ENCODE results near the gene KRTAP4-3. TPM values are rescaled to one million over a fixed set of nuclear protein-coding genes. Genes with fewer than 3 reads are reported as not detected.
A peak's percentile ranks its signal among the peaks of the same experiment; 100 is the strongest.
"Not testable (repeated sequence)": the region's sequence is repeated elsewhere in the genome, so short reads cannot be mapped to it uniquely, and the experiment has no call there.

The KRTAP4-3 gene
- polyA plus RNA-seq, 4 donors: not detected

DNA sequence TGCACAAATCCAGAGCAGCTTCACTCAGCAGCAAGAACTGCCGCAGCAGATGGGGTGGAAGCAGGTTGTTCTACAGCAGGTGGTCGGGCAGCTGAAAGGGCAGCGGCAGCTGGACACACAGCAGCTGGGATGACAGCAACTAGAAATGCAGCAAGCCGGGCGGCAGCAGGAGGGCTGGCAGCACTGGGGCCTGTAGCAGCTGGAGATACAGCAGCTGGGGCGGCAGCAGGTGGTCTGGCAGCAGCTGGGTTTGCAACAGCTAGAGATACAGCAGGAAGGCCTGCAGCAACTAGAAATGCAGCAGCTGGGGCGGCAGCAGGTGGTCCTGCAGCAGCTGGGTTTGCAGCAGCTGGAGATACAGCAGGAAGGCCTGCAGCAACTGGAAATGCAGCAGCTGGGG, 460 bp downstream of the KRTAP4-3 start:
- no peak overlapping the region for H3K27ac ChIP-seq (ENCODE audit: low read depth in 1 of 3, low read length in 2 of 3)
- H3K4me1 ChIP-seq (ENCODE audit: control insufficient read depth in 3 of 3, insufficient read depth in 2 of 3, low read depth in 1 of 3, low read length in 2 of 3): no peaks in the 10 kb centered on the region
- no peak overlapping the region for H3K4me3 ChIP-seq (ENCODE audit: low read depth in 1 of 3, low read length in 3 of 3)
- WGBS, 3 donors: 77 to 84% (median 82%) methylated on average over 7 of the region's 7 CpGs
- no peak for DNase-seq
- no peaks in the 10 kb centered on the region for H3K9me3 ChIP-seq (ENCODE audit: control insufficient read depth in 2 of 2, insufficient read depth in 1 of 2, low read depth in 1 of 2, low read length in 1 of 2)
- no peak for FAIRE-seq
- H3K27me3 ChIP-seq (ENCODE audit: control insufficient read depth in 3 of 3, insufficient read depth in 3 of 3, low read length in 3 of 3): peaks cover 2 to 15% (median 4%) of the 10 kb centered on the region in 3 donors
- no peaks in the 10 kb centered on the region for H3K36me3 ChIP-seq (ENCODE audit: control insufficient read depth in 3 of 3, insufficient read depth in 2 of 3, low read depth in 1 of 3, low read length in 3 of 3)

DNA sequence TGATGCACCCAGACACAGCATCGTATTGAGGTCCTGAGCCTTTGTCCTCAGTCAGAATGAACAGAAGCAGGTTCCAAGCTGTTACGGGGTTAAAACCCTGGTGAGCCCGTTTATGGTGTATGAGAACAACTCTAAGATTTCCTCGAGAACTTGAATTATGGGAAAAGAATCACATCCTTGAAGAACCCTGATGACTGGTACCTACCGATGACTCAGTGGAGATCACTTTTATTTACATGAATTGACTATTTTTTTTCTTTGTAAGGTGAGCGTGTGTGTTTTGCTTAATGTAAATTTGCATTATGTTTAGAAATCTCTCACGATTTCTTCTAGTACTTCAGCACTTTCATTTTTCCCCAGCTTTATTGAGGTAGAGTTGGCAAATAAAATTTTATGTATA, 4.2 kb downstream of the KRTAP4-3 start:
- DNase-seq (no peak), FAIRE-seq (no peak)
- WGBS, 3 donors: 53 to 74% (median 64%) methylated on average over 7 of the region's 7 CpGs
- no peaks in the 10 kb centered on the region for H3K4me1 ChIP-seq (ENCODE audit: control insufficient read depth in 3 of 3, insufficient read depth in 2 of 3, low read depth in 1 of 3, low read length in 2 of 3)
- no peak overlapping the region for H3K4me3 ChIP-seq (ENCODE audit: low read depth in 1 of 3, low read length in 3 of 3)
- no peaks in the 10 kb centered on the region for H3K9me3 ChIP-seq (ENCODE audit: control insufficient read depth in 2 of 2, insufficient read depth in 1 of 2, low read depth in 1 of 2, low read length in 1 of 2)
- no peak overlapping the region for H3K27ac ChIP-seq (ENCODE audit: low read depth in 1 of 3, low read length in 2 of 3)
- H3K27me3 ChIP-seq (ENCODE audit: control insufficient read depth in 3 of 3, insufficient read depth in 3 of 3, low read length in 3 of 3): peaks cover 2 to 9% (median 2%) of the 10 kb centered on the region in 3 donors
- no peaks in the 10 kb centered on the region for H3K36me3 ChIP-seq (ENCODE audit: control insufficient read depth in 3 of 3, insufficient read depth in 2 of 3, low read depth in 1 of 3, low read length in 3 of 3)

DNA sequence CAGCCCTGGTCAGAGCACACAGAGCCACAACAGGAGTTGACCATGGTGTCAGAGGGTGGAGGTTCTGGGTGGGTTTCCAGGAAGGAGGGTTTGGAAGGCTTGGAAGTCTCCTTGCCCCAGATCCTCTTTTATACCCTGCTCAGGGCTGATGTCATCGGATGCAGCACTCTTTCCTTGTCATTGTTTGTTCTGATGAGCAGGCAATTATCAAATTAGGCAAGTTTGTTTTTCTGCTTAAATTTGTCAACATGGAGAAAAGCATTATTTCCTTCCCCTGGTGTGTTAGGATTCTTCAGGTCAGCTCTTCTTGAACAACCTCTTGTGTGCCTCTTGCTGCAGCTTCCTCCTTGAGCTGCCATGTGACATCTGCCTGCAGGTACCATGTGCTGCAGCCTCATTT, 7.4 kb downstream of the KRTAP4-3 start, which contains the start of gene KRTAP4-4:
TSS of gene KRTAP4-4 (minus strand) at position 101 of the 400 bp plus-strand sequence. CDS start at position 44, 57 bp downstream.
- no peaks in the 10 kb centered on the region for H3K36me3 ChIP-seq (ENCODE audit: control insufficient read depth in 3 of 3, insufficient read depth in 2 of 3, low read depth in 1 of 3, low read length in 3 of 3)
- H3K4me3 ChIP-seq (ENCODE audit: low read depth in 1 of 3, low read length in 3 of 3): no peak within 1 kb of the TSS
- peaks cover 0 to 9% (median 2%) of the 10 kb centered on the region in 3 donors for H3K27me3 ChIP-seq (ENCODE audit: control insufficient read depth in 3 of 3, insufficient read depth in 3 of 3, low read length in 3 of 3)
- H3K27ac ChIP-seq (ENCODE audit: low read depth in 1 of 3, low read length in 2 of 3): no peak within 1 kb of the TSS
- H3K9me3 ChIP-seq (ENCODE audit: control insufficient read depth in 2 of 2, insufficient read depth in 1 of 2, low read depth in 1 of 2, low read length in 1 of 2): no peaks in the 10 kb centered on the region
- WGBS, 3 donors: 84 to 91% (median 86%) methylated on average over 1 of the region's 1 CpG
- DNase-seq (no peak), FAIRE-seq (no peak)
- H3K4me1 ChIP-seq (ENCODE audit: control insufficient read depth in 3 of 3, insufficient read depth in 2 of 3, low read depth in 1 of 3, low read length in 2 of 3): no peaks in the 10 kb centered on the region

DNA sequence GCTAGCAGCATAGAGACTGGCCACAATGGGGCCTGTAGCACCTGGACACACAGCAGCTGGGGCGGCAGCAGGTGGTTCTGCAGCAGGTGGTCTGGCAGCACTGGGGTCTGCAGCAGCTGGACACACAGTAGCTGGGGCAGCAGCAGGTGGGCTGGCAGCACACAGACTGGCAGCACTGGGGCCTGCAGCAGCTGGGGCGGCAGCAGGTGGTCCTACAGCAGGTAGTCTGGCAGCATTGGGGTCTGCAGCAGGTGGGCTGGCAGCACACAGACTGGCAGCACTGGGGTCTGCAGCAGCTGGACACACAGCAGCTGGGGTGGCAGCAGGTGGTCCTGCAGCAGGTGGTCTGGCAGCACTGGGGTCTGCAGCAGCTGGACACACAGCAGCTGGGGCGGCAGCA, 7.8 kb downstream of the KRTAP4-3 start:
- not testable (repeated sequence) for H3K4me1 ChIP-seq (ENCODE audit: control insufficient read depth in 3 of 3, insufficient read depth in 2 of 3, low read depth in 1 of 3, low read length in 2 of 3); H3K27me3 ChIP-seq (ENCODE audit: control insufficient read depth in 3 of 3, insufficient read depth in 3 of 3, low read length in 3 of 3); FAIRE-seq; H3K9me3 ChIP-seq (ENCODE audit: control insufficient read depth in 2 of 2, insufficient read depth in 1 of 2, low read depth in 1 of 2, low read length in 1 of 2); H3K4me3 ChIP-seq (ENCODE audit: low read depth in 1 of 3, low read length in 3 of 3); DNase-seq; H3K36me3 ChIP-seq (ENCODE audit: control insufficient read depth in 3 of 3, insufficient read depth in 2 of 3, low read depth in 1 of 3, low read length in 3 of 3); H3K27ac ChIP-seq (ENCODE audit: low read depth in 1 of 3, low read length in 2 of 3)
- 85 to 97% (median 91%) methylated on average over 3 of the region's 3 CpGs for WGBS, 3 donors

DNA sequence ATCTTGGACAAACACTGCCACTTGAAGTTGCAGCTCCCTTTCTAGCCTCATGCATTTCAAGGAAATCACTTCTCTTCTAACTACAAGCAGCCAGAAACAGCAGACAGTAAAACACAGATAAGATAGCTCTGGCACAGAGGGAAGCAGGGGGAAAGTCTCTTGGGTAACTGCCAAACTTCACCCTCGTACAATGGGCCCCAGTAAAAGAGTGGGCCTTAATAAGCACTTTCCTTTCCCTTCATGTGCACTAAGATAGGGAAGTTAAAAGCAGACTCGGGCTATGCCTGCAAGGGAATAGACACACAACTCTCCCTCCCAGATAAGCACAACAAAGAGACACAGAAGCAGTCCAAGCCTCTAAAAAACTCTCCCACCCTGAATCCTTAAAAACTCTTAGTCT, 14.2 kb downstream of the KRTAP4-3 start:
- DNase-seq (peak; percentile 37), FAIRE-seq (no peak)

DNA sequence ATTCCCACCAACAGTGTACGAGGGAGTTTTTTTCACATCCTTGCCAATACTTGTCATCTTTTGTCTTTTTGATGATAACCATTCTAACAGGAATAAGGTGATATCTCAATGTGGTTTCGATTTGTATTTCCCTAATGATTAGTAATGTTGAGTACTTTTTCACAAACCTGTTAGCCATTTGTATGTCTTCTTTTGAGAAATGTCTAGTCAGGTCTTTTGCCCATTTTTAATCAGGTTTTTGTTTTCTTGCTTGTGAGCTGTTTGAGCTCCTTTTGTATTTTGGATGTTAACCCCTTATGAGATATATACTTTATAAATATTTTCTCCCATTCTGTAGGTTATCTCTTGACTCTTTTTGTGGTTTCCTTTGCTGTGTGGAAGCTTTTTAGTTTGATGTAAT, 16.5 kb downstream of the KRTAP4-3 start:
- no peak for FAIRE-seq
- H3K9me3 ChIP-seq (ENCODE audit: control insufficient read depth in 2 of 2, insufficient read depth in 1 of 2, low read depth in 1 of 2, low read length in 1 of 2): peaks cover 0 to 4% of the 10 kb centered on the region in 2 donors
- no peaks in the 10 kb centered on the region for H3K36me3 ChIP-seq (ENCODE audit: control insufficient read depth in 3 of 3, insufficient read depth in 2 of 3, low read depth in 1 of 3, low read length in 3 of 3)
- no peak overlapping the region for H3K27ac ChIP-seq (ENCODE audit: low read depth in 1 of 3, low read length in 2 of 3)
- DNase-seq: no peak
- WGBS, 3 donors: 79 to 82% (median 81%) methylated on average over 2 of the region's 2 CpGs
- no peaks in the 10 kb centered on the region for H3K4me1 ChIP-seq (ENCODE audit: control insufficient read depth in 3 of 3, insufficient read depth in 2 of 3, low read depth in 1 of 3, low read length in 2 of 3)
- H3K27me3 ChIP-seq (ENCODE audit: control insufficient read depth in 3 of 3, insufficient read depth in 3 of 3, low read length in 3 of 3): peaks cover 0 to 7% (median 2%) of the 10 kb centered on the region in 3 donors
- no peak overlapping the region for H3K4me3 ChIP-seq (ENCODE audit: low read depth in 1 of 3, low read length in 3 of 3)

More for the DNA sequence above, 14.2 kb downstream of the KRTAP4-3 start:
- WGBS, 3 donors: 6 to 17% (median 16%) methylated on average over 2 of the region's 2 CpGs
- Histone ChIP-seq H3K9me3 (ENCODE audit: control insufficient read depth in 2 of 2, insufficient read depth in 1 of 2, low read depth in 1 of 2, low read length in 1 of 2) (peaks cover 0 to 4% of the 10 kb centered on the region in 2 donors), H3K4me3 (ENCODE audit: low read depth in 1 of 3, low read length in 3 of 3) (no peak overlapping the region), H3K36me3 (ENCODE audit: control insufficient read depth in 3 of 3, insufficient read depth in 2 of 3, low read depth in 1 of 3, low read length in 3 of 3) (no peaks in the 10 kb centered on the region), H3K27ac (ENCODE audit: low read depth in 1 of 3, low read length in 2 of 3) (no peak overlapping the region), H3K27me3 (ENCODE audit: control insufficient read depth in 3 of 3, insufficient read depth in 3 of 3, low read length in 3 of 3) (peaks cover 0 to 3% (median 2%) of the 10 kb centered on the region in 3 donors), H3K4me1 (ENCODE audit: control insufficient read depth in 3 of 3, insufficient read depth in 2 of 3, low read depth in 1 of 3, low read length in 2 of 3) (no peaks in the 10 kb centered on the region)

DNA sequence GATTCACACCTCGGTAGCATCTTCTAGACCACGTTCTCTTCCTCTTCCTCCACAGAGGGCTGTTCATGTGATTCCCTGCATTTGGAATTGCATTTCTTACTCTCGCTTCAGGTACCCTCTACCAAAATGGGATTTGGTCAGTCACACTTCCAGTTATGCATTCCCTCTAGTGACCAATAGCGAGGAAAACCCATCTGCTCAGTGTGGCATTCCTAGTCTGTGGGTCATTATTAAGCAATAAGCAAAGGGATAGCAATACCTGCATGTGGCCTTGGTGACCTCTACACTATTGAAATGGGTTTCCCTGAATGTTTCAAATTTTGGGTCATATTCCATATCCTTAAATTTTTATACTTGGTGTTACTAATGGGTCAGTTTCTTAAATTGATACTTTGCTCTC, 18.0 kb downstream of the KRTAP4-3 start:
- DNase-seq: no peak
- Histone ChIP-seq H3K27me3 (ENCODE audit: control insufficient read depth in 3 of 3, insufficient read depth in 3 of 3, low read length in 3 of 3) (peaks cover 0 to 7% (median 2%) of the 10 kb centered on the region in 3 donors), H3K27ac (ENCODE audit: low read depth in 1 of 3, low read length in 2 of 3) (no peak overlapping the region), H3K4me3 (ENCODE audit: low read depth in 1 of 3, low read length in 3 of 3) (no peak overlapping the region), H3K36me3 (ENCODE audit: control insufficient read depth in 3 of 3, insufficient read depth in 2 of 3, low read depth in 1 of 3, low read length in 3 of 3) (no peaks in the 10 kb centered on the region), H3K9me3 (ENCODE audit: control insufficient read depth in 2 of 2, insufficient read depth in 1 of 2, low read depth in 1 of 2, low read length in 1 of 2) (peaks cover 0 to 4% of the 10 kb centered on the region in 2 donors), H3K4me1 (ENCODE audit: control insufficient read depth in 3 of 3, insufficient read depth in 2 of 3, low read depth in 1 of 3, low read length in 2 of 3) (no peaks in the 10 kb centered on the region)
- FAIRE-seq: no peak
- 80 to 92% (median 85%) methylated on average over 4 of the region's 4 CpGs for WGBS, 3 donors

DNA sequence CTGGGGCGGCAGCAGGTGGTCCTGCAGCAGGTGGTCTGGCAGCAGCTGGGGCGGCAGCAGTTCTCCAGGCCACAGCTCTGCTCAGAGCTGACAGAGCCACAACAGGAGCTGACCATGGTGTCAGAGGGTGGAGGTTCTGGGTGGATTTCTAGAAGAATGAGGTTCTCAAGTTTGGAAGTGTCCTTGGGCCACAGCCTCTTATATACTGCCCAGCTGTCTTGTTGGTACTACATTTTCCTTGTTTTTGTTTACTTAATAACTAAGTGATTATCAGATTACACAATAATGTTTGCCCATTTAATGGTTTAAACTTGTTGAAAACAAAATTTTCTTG, 18.4 kb downstream of the KRTAP4-3 start, which contains the start of gene KRTAP4-5:
TSS of gene KRTAP4-5 (minus strand) at position 174 of the 334 bp plus-strand sequence. CDS start at position 116, 58 bp downstream.
- Histone ChIP-seq H3K9me3 (ENCODE audit: control insufficient read depth in 2 of 2, insufficient read depth in 1 of 2, low read depth in 1 of 2, low read length in 1 of 2) (peaks cover 0 to 3% of the 10 kb centered on the region in 2 donors), H3K4me1 (ENCODE audit: control insufficient read depth in 3 of 3, insufficient read depth in 2 of 3, low read depth in 1 of 3, low read length in 2 of 3) (no peaks in the 10 kb centered on the region), H3K27me3 (ENCODE audit: control insufficient read depth in 3 of 3, insufficient read depth in 3 of 3, low read length in 3 of 3) (peaks cover 0 to 7% (median 2%) of the 10 kb centered on the region in 3 donors), H3K36me3 (ENCODE audit: control insufficient read depth in 3 of 3, insufficient read depth in 2 of 3, low read depth in 1 of 3, low read length in 3 of 3) (no peaks in the 10 kb centered on the region), H3K27ac (ENCODE audit: low read depth in 1 of 3, low read length in 2 of 3) (no peak within 1 kb of the TSS), H3K4me3 (ENCODE audit: low read depth in 1 of 3, low read length in 3 of 3) (no peak within 1 kb of the TSS)
- no peak for DNase-seq
- no peak for FAIRE-seq
- WGBS, 3 donors: 53 to 68% (median 66%) methylated on average over 2 of the region's 2 CpGs

All from small intestine (tissue), 7 donors.